ENCODE measurements around the gene CALR3. TPM values are rescaled to one million over a fixed set of nuclear protein-coding genes. Genes with fewer than 3 reads are reported as not detected.
A peak's percentile ranks its signal among the peaks of the same experiment; 100 is the strongest.
"Not testable (repeated sequence)": the region's sequence is repeated elsewhere in the genome, so short reads cannot be mapped to it uniquely, and the experiment has no call there.

Gene CALR3
- total and polyA plus RNA-seq, 5 donors, result not detected

- WGBS, result 65% methylated on average over 28 of the region's 28 CpGs
- DNase-seq (peak; percentile 73 to 87 (median 84)), ATAC-seq (peak; percentile 78 to 84)
- Histone ChIP-seq H3K4me1 (ENCODE audit: control insufficient read depth, insufficient read depth, low read length) (no peaks in the 10 kb centered on the region), H3K9me3 (ENCODE audit: control insufficient read depth, low read length) (no peaks in the 10 kb centered on the region), H3K27me3 (ENCODE audit: control insufficient read depth, insufficient read depth) (no peaks in the 10 kb centered on the region), H3K4me3 (ENCODE audit: low read length) (no peak overlapping the region), H3K27ac (ENCODE audit: low read length) (peak overlapping the region; percentile 35)
- intact Hi-C loops (cut with DNase I), result no loop called here
These were observed 13.4 kb upstream of the CALR3 start for GRCh38 chr19:16509141-16510061.

DNA sequence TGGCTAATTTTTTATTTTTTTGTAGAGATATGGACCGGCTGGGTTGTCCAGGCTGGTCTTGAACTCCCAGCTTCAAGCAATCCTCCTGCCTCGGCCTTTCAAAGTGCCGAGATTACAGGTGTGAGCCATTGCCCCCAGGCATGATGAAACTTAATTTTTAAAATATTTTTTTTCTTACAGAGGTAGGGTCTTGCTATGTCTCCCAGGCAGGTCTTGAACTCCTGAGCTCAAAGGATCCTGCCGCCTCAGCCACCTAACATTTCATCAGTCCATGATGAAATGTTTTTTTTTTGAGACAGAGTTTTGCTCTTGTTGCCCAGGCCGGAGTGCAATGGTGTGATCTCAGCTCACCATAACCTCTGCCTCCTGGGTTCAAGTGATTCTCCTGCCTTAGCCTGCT lies 12.6 kb upstream of the CALR3 start:
- H3K9me3 ChIP-seq (ENCODE audit: control insufficient read depth, low read length), result no peaks in the 10 kb centered on the region
- DNase-seq (no peak), ATAC-seq (no peak)
- no peaks in the 10 kb centered on the region for H3K4me1 ChIP-seq (ENCODE audit: control insufficient read depth, insufficient read depth, low read length)
- intact Hi-C loops (cut with DNase I), result no loop called here
- WGBS, result 95% methylated on average over 5 of the region's 5 CpGs
- H3K27me3 ChIP-seq (ENCODE audit: control insufficient read depth, insufficient read depth), result no peaks in the 10 kb centered on the region
- H3K27ac ChIP-seq (ENCODE audit: low read length), result no peak overlapping the region
- no peak overlapping the region for H3K4me3 ChIP-seq (ENCODE audit: low read length)

GRCh38 chr19:16506961-16507360 lies 11.0 kb upstream of the CALR3 start:
- H3K27ac ChIP-seq (ENCODE audit: low read length), result no peak overlapping the region
- no peak overlapping the region for H3K4me3 ChIP-seq (ENCODE audit: low read length)
- no peaks in the 10 kb centered on the region for H3K27me3 ChIP-seq (ENCODE audit: control insufficient read depth, insufficient read depth)
- intact Hi-C loops (cut with DNase I), result no loop called here
- WGBS, result 86% methylated on average over 6 of the region's 6 CpGs
- ATAC-seq (no peak), DNase-seq (no peak)
- H3K9me3 ChIP-seq (ENCODE audit: control insufficient read depth, low read length), result no peaks in the 10 kb centered on the region
- H3K4me1 ChIP-seq (ENCODE audit: control insufficient read depth, insufficient read depth, low read length), result no peaks in the 10 kb centered on the region

GRCh38 chr19:16506161-16506560 lies 10.2 kb upstream of the CALR3 start:
- 87% methylated on average over 11 of the region's 11 CpGs for WGBS
- H3K4me3 ChIP-seq (ENCODE audit: low read length); DNase-seq; intact Hi-C loops (cut with DNase I); H3K27ac ChIP-seq (ENCODE audit: low read length); H3K27me3 ChIP-seq (ENCODE audit: control insufficient read depth, insufficient read depth); H3K9me3 ChIP-seq (ENCODE audit: control insufficient read depth, low read length); H3K4me1 ChIP-seq (ENCODE audit: control insufficient read depth, insufficient read depth, low read length); ATAC-seq: not testable (repeated sequence)

DNA sequence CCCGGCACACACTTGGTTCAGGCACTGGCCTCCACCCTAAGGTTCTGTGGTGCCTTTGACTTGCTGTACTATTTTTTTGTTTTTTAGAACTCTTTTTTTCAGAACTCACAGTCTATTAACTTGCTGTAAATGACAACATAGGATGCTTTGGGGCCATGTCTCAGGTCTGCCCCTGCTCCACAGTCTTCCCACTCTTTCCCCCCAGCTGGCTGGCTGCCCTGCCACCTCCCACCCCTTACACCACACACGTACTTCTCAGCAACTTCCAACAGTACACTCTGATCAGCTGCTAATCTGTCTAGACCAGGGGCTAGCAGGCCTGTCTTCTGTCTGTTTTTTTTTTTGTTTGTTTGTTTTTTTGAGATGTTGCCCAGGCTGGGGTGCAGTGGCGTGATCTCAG lies 8.3 kb upstream of the CALR3 start:
- H3K4me1 ChIP-seq (ENCODE audit: control insufficient read depth, insufficient read depth, low read length), result no peaks in the 10 kb centered on the region
- H3K27me3 ChIP-seq (ENCODE audit: control insufficient read depth, insufficient read depth), result no peaks in the 10 kb centered on the region
- WGBS, result 81% methylated on average over 3 of the region's 3 CpGs
- H3K27ac ChIP-seq (ENCODE audit: low read length), result no peak overlapping the region
- ATAC-seq (peak in 1 of 2 donors; percentile 20), DNase-seq (no peak)
- H3K9me3 ChIP-seq (ENCODE audit: control insufficient read depth, low read length), result no peaks in the 10 kb centered on the region
- H3K4me3 ChIP-seq (ENCODE audit: low read length), result no peak overlapping the region
- intact Hi-C loops (cut with DNase I), result no loop called here

- no peaks in the 10 kb centered on the region for H3K9me3 ChIP-seq (ENCODE audit: control insufficient read depth, low read length)
- ATAC-seq (no peak), DNase-seq (no peak)
- intact Hi-C loops (cut with DNase I), result no loop called here
- no peak overlapping the region for H3K27ac ChIP-seq (ENCODE audit: low read length)
- H3K4me3 ChIP-seq (ENCODE audit: low read length), result no peak overlapping the region
- H3K4me1 ChIP-seq (ENCODE audit: control insufficient read depth, insufficient read depth, low read length), result no peaks in the 10 kb centered on the region
- no peaks in the 10 kb centered on the region for H3K27me3 ChIP-seq (ENCODE audit: control insufficient read depth, insufficient read depth)
- 92% methylated on average over 6 of the region's 6 CpGs for WGBS
These were observed 1.9 kb upstream of the CALR3 start for GRCh38 chr19:16497837-16498236.

DNA sequence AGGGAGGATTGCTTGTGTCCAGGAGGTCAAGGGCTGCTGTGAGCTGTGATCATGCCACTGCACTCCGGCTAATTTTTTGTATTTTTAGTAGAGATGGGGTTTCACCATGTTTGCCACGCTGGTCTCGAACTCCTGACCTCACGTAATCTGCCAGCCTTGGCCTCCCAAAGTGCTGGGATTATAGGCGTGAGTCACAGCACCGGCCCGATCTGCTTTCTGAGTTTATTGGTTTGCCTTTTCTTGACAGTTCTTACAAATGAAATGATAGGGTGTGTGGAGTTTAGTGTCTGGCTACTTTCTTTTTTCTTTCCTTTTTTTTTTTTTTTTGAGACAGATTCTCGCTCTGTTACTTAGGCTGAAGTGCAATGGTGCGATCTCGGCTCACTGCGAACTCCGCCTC lies 1.1 kb upstream of the CALR3 start:
- no peak for DNase-seq
- no peaks in the 10 kb centered on the region for H3K27me3 ChIP-seq (ENCODE audit: control insufficient read depth, insufficient read depth)
- H3K4me3 ChIP-seq (ENCODE audit: low read length), result peak overlapping the region; percentile 48
- H3K4me1 ChIP-seq (ENCODE audit: control insufficient read depth, insufficient read depth, low read length), result no peaks in the 10 kb centered on the region
- peak overlapping the region; percentile 44 for H3K27ac ChIP-seq (ENCODE audit: low read length)
- no peak for ATAC-seq
- no peaks in the 10 kb centered on the region for H3K9me3 ChIP-seq (ENCODE audit: control insufficient read depth, low read length)
- 85% methylated on average over 12 of the region's 12 CpGs for WGBS
- intact Hi-C loops (cut with DNase I), result no loop called here

DNA sequence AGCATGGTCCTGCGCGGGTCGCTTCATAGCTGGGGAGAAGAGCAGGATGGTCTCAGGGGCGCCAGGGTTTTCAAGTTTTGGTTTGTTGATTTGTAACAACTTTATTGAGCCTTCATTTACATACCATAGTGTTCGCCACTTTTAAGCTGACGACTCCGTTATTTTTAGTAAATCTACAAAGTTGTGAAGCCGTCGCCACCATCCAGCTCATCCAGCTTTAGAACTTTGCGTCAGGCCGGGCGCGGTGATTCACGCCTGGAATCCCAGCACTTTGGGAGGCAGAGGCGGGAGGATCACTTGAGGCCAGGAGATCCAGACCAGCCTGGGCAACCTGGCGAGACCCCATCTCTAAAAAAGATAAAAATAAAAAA lies 631 bp upstream of the CALR3 start:
- ATAC-seq, result peak in 1 of 2 donors; percentile 22
- intact Hi-C loops (cut with DNase I), result no loop called here
- Histone ChIP-seq H3K9me3 (ENCODE audit: control insufficient read depth, low read length) (no peaks in the 10 kb centered on the region), H3K4me3 (ENCODE audit: low read length) (peak overlapping the region; percentile 48), H3K27me3 (ENCODE audit: control insufficient read depth, insufficient read depth) (no peaks in the 10 kb centered on the region), H3K27ac (ENCODE audit: low read length) (peak overlapping the region; percentile 44), H3K4me1 (ENCODE audit: control insufficient read depth, insufficient read depth, low read length) (no peaks in the 10 kb centered on the region)
- WGBS, result 16% methylated on average over 16 of the region's 16 CpGs
- DNase-seq, result peak in 2 of 3 donors; percentile 53 to 72

DNA sequence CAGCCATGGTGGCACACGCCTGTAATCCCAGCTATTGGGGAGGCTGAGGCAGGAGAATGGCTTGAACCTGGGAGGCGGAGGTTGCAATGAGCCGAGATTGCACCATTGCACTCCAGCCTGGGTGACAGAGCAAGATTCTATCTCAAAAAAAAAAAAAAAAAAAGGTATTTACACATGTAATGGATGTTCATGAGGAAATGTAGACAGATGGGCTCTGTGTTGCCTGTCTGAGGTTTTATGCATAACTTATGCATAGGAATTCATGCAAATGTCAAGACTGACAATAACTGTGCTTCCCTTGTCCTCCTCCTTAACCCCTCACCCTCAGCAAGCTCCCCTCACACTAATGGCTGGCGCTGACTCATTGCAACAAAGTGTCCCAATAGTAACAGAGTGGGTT lies 9.5 kb downstream of the CALR3 start:
- H3K4me1 ChIP-seq (ENCODE audit: control insufficient read depth, insufficient read depth, low read length); DNase-seq; H3K4me3 ChIP-seq (ENCODE audit: low read length); H3K9me3 ChIP-seq (ENCODE audit: control insufficient read depth, low read length); H3K27ac ChIP-seq (ENCODE audit: low read length); intact Hi-C loops (cut with DNase I); ATAC-seq; H3K27me3 ChIP-seq (ENCODE audit: control insufficient read depth, insufficient read depth): not testable (repeated sequence)
- 94% methylated on average over 4 of the region's 4 CpGs for WGBS

DNA sequence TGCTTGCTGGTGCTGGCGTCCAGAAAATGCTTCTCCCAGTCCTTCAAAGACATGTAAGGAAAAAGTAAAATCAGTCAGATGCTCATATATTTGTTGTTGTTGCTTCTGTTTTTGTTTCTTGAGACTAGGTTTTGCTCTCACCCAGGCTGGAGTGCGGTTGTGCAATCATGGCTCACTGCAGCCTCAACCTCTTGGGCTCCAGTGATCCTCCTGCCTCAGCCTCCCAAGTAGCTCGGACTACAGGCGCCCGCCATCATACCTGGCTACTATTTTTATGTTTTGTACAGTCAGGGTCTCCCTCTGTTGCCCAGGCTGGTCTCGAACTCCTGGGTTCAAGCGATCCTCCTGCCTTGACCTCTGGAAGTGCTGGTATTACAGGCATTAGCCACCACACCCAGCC lies 13.2 kb downstream of the CALR3 start:
- H3K4me3 ChIP-seq (ENCODE audit: low read length), result no peak overlapping the region
- DNase-seq (no peak), ATAC-seq (no peak)
- no peaks in the 10 kb centered on the region for H3K27me3 ChIP-seq (ENCODE audit: control insufficient read depth, insufficient read depth)
- no peak overlapping the region for H3K27ac ChIP-seq (ENCODE audit: low read length)
- H3K9me3 ChIP-seq (ENCODE audit: control insufficient read depth, low read length), result no peaks in the 10 kb centered on the region
- intact Hi-C loops (cut with DNase I), result no loop called here
- no peaks in the 10 kb centered on the region for H3K4me1 ChIP-seq (ENCODE audit: control insufficient read depth, insufficient read depth, low read length)
- 92% methylated on average over 7 of the region's 7 CpGs for WGBS

DNA sequence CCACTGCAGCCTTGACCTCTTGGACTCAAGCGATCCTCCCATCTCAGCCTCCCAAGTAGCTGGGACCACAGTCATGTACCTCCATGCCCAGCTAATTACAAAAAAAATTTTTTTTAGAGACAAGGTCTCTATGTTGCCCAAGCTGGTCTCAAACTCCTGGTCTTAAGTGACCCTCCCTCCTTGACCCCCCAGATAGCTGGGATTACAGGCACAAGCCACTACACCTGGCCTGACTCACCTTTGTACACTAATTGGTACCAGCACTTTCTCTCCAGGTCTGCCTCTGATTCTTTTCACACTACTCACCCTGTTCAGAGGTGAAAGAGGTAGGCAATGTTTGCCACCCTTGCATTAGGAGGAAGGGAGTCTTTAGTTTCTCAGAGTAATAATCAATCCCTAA lies 18.7 kb downstream of the CALR3 start:
- DNase-seq (no peak), ATAC-seq (no peak)
- no peak overlapping the region for H3K27ac ChIP-seq (ENCODE audit: low read length)
- intact Hi-C loops (cut with DNase I), result no loop called here
- H3K27me3 ChIP-seq (ENCODE audit: control insufficient read depth, insufficient read depth), result no peaks in the 10 kb centered on the region
- WGBS, result 96% methylated on average over 1 of the region's 1 CpG
- H3K4me1 ChIP-seq (ENCODE audit: control insufficient read depth, insufficient read depth, low read length), result no peaks in the 10 kb centered on the region
- no peak overlapping the region for H3K4me3 ChIP-seq (ENCODE audit: low read length)
- no peaks in the 10 kb centered on the region for H3K9me3 ChIP-seq (ENCODE audit: control insufficient read depth, low read length)

All from right cardiac atrium (tissue), 5 donors.